ENCODE data around the gene FOXR1.

FOXR1 gene

GRCh38 chr11:118971646-118972045 lies at the start of gene FOXR1:
FOXR1 (plus strand) TSS chr11:118971761; CDS start chr11:118971932, 171 bp downstream.
- DNase-seq (ENCODE audit: low read depth) = no peak
- no peak for TF ChIP-seq CTCF (conservative IDR thresholded peaks at IDR 0.05; ENCODE audit: low read length)
- no peak within 1 kb of the TSS for H3K4me3 ChIP-seq (ENCODE audit: low read length)

GRCh38 chr11:118921929-118922744 lies 49.4 kb upstream of the FOXR1 start:
- H3K4me3 ChIP-seq (ENCODE audit: low read length) = peak overlapping the region; percentile 99
- no peak for TF ChIP-seq CTCF (conservative IDR thresholded peaks at IDR 0.05; ENCODE audit: low read length)
- DNase-seq (ENCODE audit: low read depth) = peak; percentile 91

- peak overlapping the region; percentile 99 for H3K4me3 ChIP-seq (ENCODE audit: low read length)
- TF ChIP-seq CTCF (conservative IDR thresholded peaks at IDR 0.05; ENCODE audit: low read length) = no peak
- no peak for DNase-seq (ENCODE audit: low read depth)
These were observed 48.6 kb upstream of the FOXR1 start for GRCh38 chr11:118922745-118923627.

GRCh38 chr11:118923721-118924587 lies 47.6 kb upstream of the FOXR1 start:
- peak overlapping the region; percentile 99 for H3K4me3 ChIP-seq (ENCODE audit: low read length)
- no peak for DNase-seq (ENCODE audit: low read depth)
- TF ChIP-seq CTCF (conservative IDR thresholded peaks at IDR 0.05; ENCODE audit: low read length) = no peak

GRCh38 chr11:118924591-118925585 lies 46.7 kb upstream of the FOXR1 start:
- DNase-seq (ENCODE audit: low read depth) = no peak
- H3K4me3 ChIP-seq (ENCODE audit: low read length) = peak overlapping the region; percentile 99
- no peak for TF ChIP-seq CTCF (conservative IDR thresholded peaks at IDR 0.05; ENCODE audit: low read length)
